Peyer's patch (tissue), 4 donors: ENCODE measurements around the gene FILIP1L. TPM values are rescaled to one million over a fixed set of nuclear protein-coding genes. Genes with fewer than 3 reads are reported as not detected.

ENCODE experiments used
- DNase-seq, 3 donors: peaks; one replicate each; pipeline ENCODE4 v3.0.0-alpha.2; 2017 to 2019
- H3K27ac ChIP-seq, 4 donors: fragments of 200-600 bp; sonication (generic); one replicate each; pipeline ENCODE4 v1.5.1; 2016 to 2019
- H3K27me3 ChIP-seq, 2 donors: fragments of 200-600 bp; sonication (generic); one replicate each; pipeline ENCODE4 v1.5.1; 2019
- H3K36me3 ChIP-seq, 3 donors: fragments of 200-600 bp; sonication (generic); one replicate each; pipeline ENCODE4 v1.5.1; 2016 to 2019
- H3K4me1 ChIP-seq, 4 donors: fragments of 200-600 bp; sonication (generic); one replicate each; pipeline ENCODE4 v1.5.1; 2016 to 2019
- H3K4me3 ChIP-seq, 4 donors: fragments of 200-600 bp; sonication (generic); 1 replicate in 3 of 4; 2 replicates in 1 of 4; pipeline ENCODE4 v1.5.1; 2016 to 2019; ENCODE audit warnings: mild to moderate bottlenecking in 1 of 4
- H3K9me3 ChIP-seq, 4 donors: fragments of 200-600 bp; sonication (generic); one replicate each; pipeline ENCODE4 v1.5.1; 2016 to 2019; ENCODE audit warnings: mild to moderate bottlenecking in 1 of 4
- POLR2A ChIP-seq, 2 donors: fragments of 450-650 bp; IDR thresholded peaks; one replicate each; pipeline ENCODE4 v1.5.1; 2017; ENCODE audit warnings: antibody characterized with exemption in 2 of 2, mild to moderate bottlenecking in 2 of 2, moderate library complexity in 2 of 2
- total RNA-seq, 4 donors: library from RNA; depleted of rRNA; stranded (reverse); fragments of >200 nt; gene quantifications; one replicate each; pipeline ENCODE4 v1.1.0, GENCODE V29; 2016
- TF ChIP-seq, protein P1 (sequence below), 6 experiments: fragments of 450-650 bp in 4 of 6; fragments of 200-600 bp in 2 of 6; sonication (generic) in 1 of 6; IDR thresholded peaks; one replicate each; pipeline ENCODE4 v1.5.1; 2017 to 2019; ENCODE audit warnings: antibody characterized with exemption in 6 of 6, mild to moderate bottlenecking in 3 of 6, moderate library complexity in 1 of 6

FILIP1L gene
- total RNA-seq, 4 donors from 2014 or later, result 5.3 to 69.3 (median 13.1) TPM

GRCh38 chr3:99892332-99892731, 222.0 kb downstream of the FILIP1L start:
- Histone ChIP-seq H3K27me3 (no peaks in the 10 kb centered on the region), H3K9me3 (no peaks in the 10 kb centered on the region), H3K36me3 (no peaks in the 10 kb centered on the region), H3K27ac (no peak overlapping the region), H3K4me3 (no peak overlapping the region), H3K4me1 (no peaks in the 10 kb centered on the region)
- TF ChIP-seq, protein P1, sequence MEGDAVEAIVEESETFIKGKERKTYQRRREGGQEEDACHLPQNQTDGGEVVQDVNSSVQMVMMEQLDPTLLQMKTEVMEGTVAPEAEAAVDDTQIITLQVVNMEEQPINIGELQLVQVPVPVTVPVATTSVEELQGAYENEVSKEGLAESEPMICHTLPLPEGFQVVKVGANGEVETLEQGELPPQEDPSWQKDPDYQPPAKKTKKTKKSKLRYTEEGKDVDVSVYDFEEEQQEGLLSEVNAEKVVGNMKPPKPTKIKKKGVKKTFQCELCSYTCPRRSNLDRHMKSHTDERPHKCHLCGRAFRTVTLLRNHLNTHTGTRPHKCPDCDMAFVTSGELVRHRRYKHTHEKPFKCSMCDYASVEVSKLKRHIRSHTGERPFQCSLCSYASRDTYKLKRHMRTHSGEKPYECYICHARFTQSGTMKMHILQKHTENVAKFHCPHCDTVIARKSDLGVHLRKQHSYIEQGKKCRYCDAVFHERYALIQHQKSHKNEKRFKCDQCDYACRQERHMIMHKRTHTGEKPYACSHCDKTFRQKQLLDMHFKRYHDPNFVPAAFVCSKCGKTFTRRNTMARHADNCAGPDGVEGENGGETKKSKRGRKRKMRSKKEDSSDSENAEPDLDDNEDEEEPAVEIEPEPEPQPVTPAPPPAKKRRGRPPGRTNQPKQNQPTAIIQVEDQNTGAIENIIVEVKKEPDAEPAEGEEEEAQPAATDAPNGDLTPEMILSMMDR (IDR thresholded peaks at IDR 0.05), result peak in 1 of 6 experiments; percentile 1
- no peak for TF ChIP-seq POLR2A (IDR thresholded peaks at IDR 0.05)
- no peak for DNase-seq

DNA sequence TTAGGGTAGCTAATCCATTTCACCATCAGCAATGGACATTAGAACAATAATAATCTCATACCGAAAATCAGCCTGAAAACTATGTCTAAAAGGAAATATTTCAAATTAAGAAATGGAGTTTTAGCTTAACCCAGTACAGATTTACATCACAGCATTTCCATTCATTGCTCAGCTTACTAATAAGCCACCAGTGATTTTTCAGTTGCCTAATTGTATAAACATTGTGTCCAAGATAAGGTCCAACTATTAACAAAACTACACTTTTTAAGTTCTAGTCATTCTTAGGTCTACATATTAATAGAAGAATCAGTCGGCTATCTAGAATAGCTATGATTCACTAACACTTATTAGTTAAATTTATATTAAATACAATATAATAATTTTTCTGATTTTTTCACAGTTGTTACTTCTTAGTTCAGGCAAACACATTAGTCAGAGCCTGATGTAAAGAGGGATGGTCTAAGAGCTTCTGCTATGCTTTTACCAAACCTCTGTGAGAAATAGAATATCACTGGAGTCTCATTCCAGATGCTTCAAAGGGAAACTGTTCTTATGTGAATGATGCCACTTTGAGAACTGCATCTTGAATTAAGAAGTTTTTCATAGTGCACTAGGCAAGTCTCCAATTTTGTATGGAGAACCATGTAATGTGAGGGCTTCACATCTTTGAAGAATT, 222.6 kb downstream of the FILIP1L start:
- Histone ChIP-seq H3K27me3 (no peaks in the 10 kb centered on the region), H3K4me1 (no peaks in the 10 kb centered on the region), H3K27ac (no peak overlapping the region), H3K4me3 (no peak overlapping the region), H3K36me3 (no peaks in the 10 kb centered on the region), H3K9me3 (no peaks in the 10 kb centered on the region)
- TF ChIP-seq, protein P1 (IDR thresholded peaks at IDR 0.05), result no peak
- no peak for TF ChIP-seq POLR2A (IDR thresholded peaks at IDR 0.05)
- no peak for DNase-seq

DNA sequence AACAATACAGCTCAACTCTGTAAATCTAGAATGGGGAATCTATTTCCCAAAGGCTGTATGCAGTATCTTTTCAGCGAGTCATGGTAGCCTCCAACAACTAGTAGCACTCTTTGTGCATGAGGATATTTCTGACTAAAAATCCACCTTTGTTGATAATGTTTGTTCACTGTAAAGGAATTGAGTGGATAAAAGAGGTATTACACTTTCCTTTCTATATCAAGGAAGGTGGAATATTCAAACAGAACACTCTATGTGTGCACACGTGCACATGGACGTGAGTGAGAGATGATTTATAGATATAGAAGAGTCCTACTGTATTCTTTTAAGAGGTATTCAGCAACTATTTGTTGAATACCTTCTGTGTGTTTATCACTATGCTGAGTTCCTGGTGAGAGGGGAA, 228.4 kb downstream of the FILIP1L start:
- Histone ChIP-seq H3K27ac (no peak overlapping the region), H3K27me3 (no peaks in the 10 kb centered on the region), H3K4me3 (no peak overlapping the region), H3K36me3 (no peaks in the 10 kb centered on the region), H3K9me3 (no peaks in the 10 kb centered on the region), H3K4me1 (peaks cover 0 to 4% (median 0%) of the 10 kb centered on the region in 4 donors)
- TF ChIP-seq, protein P1 (IDR thresholded peaks at IDR 0.05), result peak in 2 of 6 experiments; percentile 4 to 20
- no peak for TF ChIP-seq POLR2A (IDR thresholded peaks at IDR 0.05)
- no peak for DNase-seq

- no peak for DNase-seq
- TF ChIP-seq, protein P1 (IDR thresholded peaks at IDR 0.05), result no peak
- TF ChIP-seq POLR2A (IDR thresholded peaks at IDR 0.05), result no peak
- H3K27me3 ChIP-seq, result no peaks in the 10 kb centered on the region
- H3K9me3 ChIP-seq, result no peaks in the 10 kb centered on the region
- H3K36me3 ChIP-seq, result no peaks in the 10 kb centered on the region
- peaks cover 0 to 4% (median 0%) of the 10 kb centered on the region in 4 donors for H3K4me1 ChIP-seq
- no peak overlapping the region for H3K27ac ChIP-seq
- no peak overlapping the region for H3K4me3 ChIP-seq
These were observed 229.2 kb downstream of the FILIP1L start for GRCh38 chr3:99885085-99885484.

- Histone ChIP-seq H3K9me3 (no peaks in the 10 kb centered on the region), H3K4me1 (peaks cover 0 to 4% (median 0%) of the 10 kb centered on the region in 4 donors), H3K4me3 (no peak overlapping the region), H3K27me3 (no peaks in the 10 kb centered on the region), H3K36me3 (no peaks in the 10 kb centered on the region), H3K27ac (peak overlapping the region in 1 of 4 donors; percentile 7)
- no peak for DNase-seq
- no peak for TF ChIP-seq POLR2A (IDR thresholded peaks at IDR 0.05)
- TF ChIP-seq, protein P1 (IDR thresholded peaks at IDR 0.05), result no peak
These were observed 229.8 kb downstream of the FILIP1L start for GRCh38 chr3:99884484-99884883.
